ENCODE results near the gene UBE2QL1.
A peak's percentile ranks its signal among the peaks of the same experiment; 100 is the strongest.

The UBE2QL1 gene

GRCh38 chr5:6490246-6490645, 41.6 kb downstream of the UBE2QL1 start:
- FAIRE-seq (no peak), DNase-seq (ENCODE audit: insufficient read length, low spot score) (no peak)

GRCh38 chr5:6490693-6491092, 42.0 kb downstream of the UBE2QL1 start:
- DNase-seq (ENCODE audit: insufficient read length, low spot score), result no peak
- no peak for TF ChIP-seq TAF1 (IDR thresholded peaks at IDR 0.05; ENCODE audit: low read depth, low read length)
- TF ChIP-seq POU2F2 (IDR thresholded peaks at IDR 0.05; ENCODE audit: low read depth, low read length), result no peak
- TF ChIP-seq PAX5 (IDR thresholded peaks at IDR 0.05; ENCODE audit: insufficient read depth, low read length, severe bottlenecking), result no peak
- no peak for TF ChIP-seq SPI1 (IDR thresholded peaks at IDR 0.05; ENCODE audit: low read depth, low read length)
- no peak for TF ChIP-seq POLR2AphosphoS5 (IDR thresholded peaks at IDR 0.05; ENCODE audit: low read depth, low read length)
- no peak for TF ChIP-seq POLR2A (IDR thresholded peaks at IDR 0.05; ENCODE audit: low read depth, low read length)
- FAIRE-seq, result no peak

More at GRCh38 chr5:6490246-6490645, 41.6 kb downstream of the UBE2QL1 start:
- no peak for TF ChIP-seq TAF1 (IDR thresholded peaks at IDR 0.05; ENCODE audit: low read depth, low read length)
- TF ChIP-seq POLR2AphosphoS5 (IDR thresholded peaks at IDR 0.05; ENCODE audit: low read depth, low read length), result no peak
- TF ChIP-seq POU2F2 (IDR thresholded peaks at IDR 0.05; ENCODE audit: low read depth, low read length), result no peak
- no peak for TF ChIP-seq POLR2A (IDR thresholded peaks at IDR 0.05; ENCODE audit: low read depth, low read length)
- TF ChIP-seq PAX5 (IDR thresholded peaks at IDR 0.05; ENCODE audit: insufficient read depth, low read length, severe bottlenecking), result no peak
- no peak for TF ChIP-seq SPI1 (IDR thresholded peaks at IDR 0.05; ENCODE audit: low read depth, low read length)

- DNase-seq (ENCODE audit: insufficient read length, low spot score), result no peak
- FAIRE-seq, result no peak
- TF ChIP-seq POLR2AphosphoS5 (IDR thresholded peaks at IDR 0.05; ENCODE audit: low read depth, low read length), result no peak
- TF ChIP-seq SPI1 (IDR thresholded peaks at IDR 0.05; ENCODE audit: low read depth, low read length), result no peak
Measured at GRCh38 chr5:6491196-6491918, 42.7 kb downstream of the UBE2QL1 start.

GRCh38 chr5:6491919-6492290, 43.2 kb downstream of the UBE2QL1 start:
- 0 out of 2 replicates have a peak, but pooled peaks have one; percentile 34 for TF ChIP-seq POU2F2 (IDR thresholded peaks at IDR 0.05; ENCODE audit: low read depth, low read length)
- TF ChIP-seq POLR2A (IDR thresholded peaks at IDR 0.05; ENCODE audit: low read depth, low read length), result no peak
- FAIRE-seq (no peak), DNase-seq (ENCODE audit: insufficient read length, low spot score) (no peak)

- no peak for FAIRE-seq
- no peak for TF ChIP-seq SPI1 (IDR thresholded peaks at IDR 0.05; ENCODE audit: low read depth, low read length)
- TF ChIP-seq POLR2A (IDR thresholded peaks at IDR 0.05; ENCODE audit: low read depth, low read length), result no peak
- no peak for TF ChIP-seq PAX5 (IDR thresholded peaks at IDR 0.05; ENCODE audit: insufficient read depth, low read length, severe bottlenecking)
- no peak for TF ChIP-seq TAF1 (IDR thresholded peaks at IDR 0.05; ENCODE audit: low read depth, low read length)
- TF ChIP-seq POLR2AphosphoS5 (IDR thresholded peaks at IDR 0.05; ENCODE audit: low read depth, low read length), result no peak
- TF ChIP-seq POU2F2 (IDR thresholded peaks at IDR 0.05; ENCODE audit: low read depth, low read length), result no peak
Measured at GRCh38 chr5:6492934-6493333, 44.3 kb downstream of the UBE2QL1 start.

GRCh38 chr5:6493681-6494454, 45.2 kb downstream of the UBE2QL1 start:
- no peak for TF ChIP-seq POLR2AphosphoS5 (IDR thresholded peaks at IDR 0.05; ENCODE audit: low read depth, low read length)
- TF ChIP-seq POLR2A (IDR thresholded peaks at IDR 0.05; ENCODE audit: low read depth, low read length), result no peak
- no peak for TF ChIP-seq PAX5 (IDR thresholded peaks at IDR 0.05; ENCODE audit: insufficient read depth, low read length, severe bottlenecking)
- no peak for TF ChIP-seq SPI1 (IDR thresholded peaks at IDR 0.05; ENCODE audit: low read depth, low read length)
- TF ChIP-seq POU2F2 (IDR thresholded peaks at IDR 0.05; ENCODE audit: low read depth, low read length), result no peak
- TF ChIP-seq TAF1 (IDR thresholded peaks at IDR 0.05; ENCODE audit: low read depth, low read length), result no peak
- FAIRE-seq (no peak), DNase-seq (ENCODE audit: insufficient read length, low spot score) (no peak)

More at GRCh38 chr5:6492934-6493333, 44.3 kb downstream of the UBE2QL1 start:
- DNase-seq (ENCODE audit: insufficient read length, low spot score), result no peak

- DNase-seq (ENCODE audit: insufficient read length, low spot score), result no peak
- TF ChIP-seq TAF1 (IDR thresholded peaks at IDR 0.05; ENCODE audit: low read depth, low read length) (no peak), POU2F2 (IDR thresholded peaks at IDR 0.05; ENCODE audit: low read depth, low read length) (no peak), POLR2AphosphoS5 (IDR thresholded peaks at IDR 0.05; ENCODE audit: low read depth, low read length) (no peak), PAX5 (IDR thresholded peaks at IDR 0.05; ENCODE audit: insufficient read depth, low read length, severe bottlenecking) (no peak), POLR2A (IDR thresholded peaks at IDR 0.05; ENCODE audit: low read depth, low read length) (no peak), SPI1 (IDR thresholded peaks at IDR 0.05; ENCODE audit: low read depth, low read length) (no peak)
- no peak for FAIRE-seq
Measured at GRCh38 chr5:6494939-6495338, 46.3 kb downstream of the UBE2QL1 start.

- FAIRE-seq (no peak), DNase-seq (ENCODE audit: insufficient read length, low spot score) (no peak)
- TF ChIP-seq POLR2AphosphoS5 (IDR thresholded peaks at IDR 0.05; ENCODE audit: low read depth, low read length) (no peak), PAX5 (IDR thresholded peaks at IDR 0.05; ENCODE audit: insufficient read depth, low read length, severe bottlenecking) (no peak), POU2F2 (IDR thresholded peaks at IDR 0.05; ENCODE audit: low read depth, low read length) (no peak), POLR2A (IDR thresholded peaks at IDR 0.05; ENCODE audit: low read depth, low read length) (no peak), TAF1 (IDR thresholded peaks at IDR 0.05; ENCODE audit: low read depth, low read length) (no peak), SPI1 (IDR thresholded peaks at IDR 0.05; ENCODE audit: low read depth, low read length) (no peak)
Measured at GRCh38 chr5:6495433-6496206, 47.0 kb downstream of the UBE2QL1 start.

GRCh38 chr5:6496207-6496584, 47.5 kb downstream of the UBE2QL1 start:
- DNase-seq (ENCODE audit: insufficient read length, low spot score) (no peak), FAIRE-seq (peak; percentile 63)
- no peak for TF ChIP-seq POLR2A (IDR thresholded peaks at IDR 0.05; ENCODE audit: low read depth, low read length)
- TF ChIP-seq SPI1 (IDR thresholded peaks at IDR 0.05; ENCODE audit: low read depth, low read length), result peak; percentile 1; the same call in 1 of the 2 replicates
- 0 out of 2 replicates have a peak, but pooled peaks have one; percentile 24 for TF ChIP-seq POU2F2 (IDR thresholded peaks at IDR 0.05; ENCODE audit: low read depth, low read length)
- no peak; the same call in 1 of the 2 replicates for TF ChIP-seq TAF1 (IDR thresholded peaks at IDR 0.05; ENCODE audit: low read depth, low read length)
- TF ChIP-seq PAX5 (IDR thresholded peaks at IDR 0.05; ENCODE audit: insufficient read depth, low read length, severe bottlenecking), result no peak

Data from GM12891 (cell line).